ENCODE results near the gene HMGXB3. TPM values are rescaled to one million over a fixed set of nuclear protein-coding genes. Genes with fewer than 3 reads are reported as not detected.

HMGXB3 gene
- total and polyA plus RNA-seq, 8 donors = 27.5 to 53.3 (median 41.7) TPM

GRCh38 chr5:150006318-150006717, 5.8 kb downstream of the HMGXB3 start:
- Histone ChIP-seq H3K4me3 (no peak overlapping the region), H3K4me1 (peaks cover 13 to 32% of the 10 kb centered on the region in 2 donors), H3K9me3 (no peaks in the 10 kb centered on the region), H3K27ac (no peak overlapping the region), H3K36me3 (peaks cover 0 to 76% of the 10 kb centered on the region in 2 donors), H3K27me3 (no peaks in the 10 kb centered on the region)
- DNase-seq (no peak), ATAC-seq (no peak)
- intact Hi-C loops (cut with DNase I) = no loop called here
- TF ChIP-seq CTCF (IDR thresholded peaks at IDR 0.05) = no peak

- H3K36me3 ChIP-seq = peaks cover 0 to 83% of the 10 kb centered on the region in 2 donors
- ATAC-seq (no peak), DNase-seq (no peak)
- H3K27me3 ChIP-seq = no peaks in the 10 kb centered on the region
- peaks cover 9 to 25% of the 10 kb centered on the region in 2 donors for H3K4me1 ChIP-seq
- no peaks in the 10 kb centered on the region for H3K9me3 ChIP-seq
- no peak overlapping the region for H3K4me3 ChIP-seq
- intact Hi-C loops (cut with DNase I) = no loop called here
- H3K27ac ChIP-seq = no peak overlapping the region
- TF ChIP-seq CTCF (IDR thresholded peaks at IDR 0.05) = no peak
These were observed 6.5 kb downstream of the HMGXB3 start for GRCh38 chr5:150007050-150007449.

GRCh38 chr5:150009671-150010387, 9.3 kb downstream of the HMGXB3 start:
- H3K4me1 ChIP-seq = no peaks in the 10 kb centered on the region
- no peak for DNase-seq
- no peak for ATAC-seq
- no peaks in the 10 kb centered on the region for H3K27me3 ChIP-seq
- intact Hi-C loops (cut with DNase I) = no loop called here
- H3K9me3 ChIP-seq = no peaks in the 10 kb centered on the region
- no peak for TF ChIP-seq CTCF (IDR thresholded peaks at IDR 0.05)
- H3K36me3 ChIP-seq = peaks cover 0 to 98% of the 10 kb centered on the region in 2 donors
- no peak overlapping the region for H3K27ac ChIP-seq
- H3K4me3 ChIP-seq = no peak overlapping the region

DNA sequence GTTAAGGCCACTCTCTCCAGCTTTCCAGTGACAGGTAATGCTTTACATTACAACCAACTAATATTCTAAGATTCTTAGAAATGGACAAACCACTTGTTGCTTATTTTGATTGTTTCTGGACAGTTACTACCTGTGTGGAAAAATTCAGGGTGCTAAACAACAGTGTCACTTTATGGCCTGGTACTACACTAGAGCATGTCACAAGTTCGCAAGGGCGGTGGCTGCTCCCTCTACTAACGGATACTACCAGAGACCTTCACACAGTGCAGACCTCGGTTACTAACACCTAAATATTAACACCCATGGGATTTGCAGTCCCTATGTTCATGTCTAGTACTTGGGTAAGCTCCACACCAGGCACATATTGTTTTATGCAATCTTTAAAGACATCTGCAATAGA, 13.4 kb downstream of the HMGXB3 start:
- peaks cover 0 to 12% of the 10 kb centered on the region in 2 donors for H3K9me3 ChIP-seq
- no peak overlapping the region for H3K27ac ChIP-seq
- ATAC-seq (no peak), DNase-seq (no peak)
- H3K27me3 ChIP-seq = no peaks in the 10 kb centered on the region
- no peak for TF ChIP-seq CTCF (IDR thresholded peaks at IDR 0.05)
- H3K36me3 ChIP-seq = peaks cover 0 to 98% of the 10 kb centered on the region in 2 donors
- no peak overlapping the region for H3K4me3 ChIP-seq
- intact Hi-C loops (cut with DNase I) = no loop called here
- no peaks in the 10 kb centered on the region for H3K4me1 ChIP-seq

DNA sequence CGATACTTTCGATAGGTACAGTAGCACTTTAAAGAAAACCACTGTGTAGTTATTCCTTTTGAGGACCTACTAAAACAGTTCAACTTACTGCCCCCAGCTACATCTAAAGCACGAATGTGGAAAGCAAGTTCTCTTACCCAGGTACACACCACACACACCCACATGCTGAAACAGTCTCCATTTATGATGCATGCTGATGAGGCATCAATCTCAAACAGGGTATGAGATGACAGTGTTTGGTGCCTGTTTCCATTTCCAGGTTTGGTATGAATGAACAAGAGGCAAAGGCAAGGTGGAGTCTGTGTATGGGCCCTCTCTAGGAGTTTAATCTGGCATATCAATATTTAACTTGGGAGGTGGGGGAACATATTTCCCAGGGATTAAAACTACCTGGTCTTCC, 13.9 kb downstream of the HMGXB3 start:
- Histone ChIP-seq H3K36me3 (peaks cover 0 to 98% of the 10 kb centered on the region in 2 donors), H3K27me3 (no peaks in the 10 kb centered on the region), H3K4me1 (no peaks in the 10 kb centered on the region), H3K9me3 (peaks cover 0 to 12% of the 10 kb centered on the region in 2 donors), H3K27ac (no peak overlapping the region), H3K4me3 (no peak overlapping the region)
- ATAC-seq (no peak), DNase-seq (no peak)
- no peak for TF ChIP-seq CTCF (IDR thresholded peaks at IDR 0.05)
- intact Hi-C loops (cut with DNase I) = no loop called here
